HEK293 (cell line): ENCODE measurements around the gene AVEN.

ENCODE experiments used
- CTCF ChIA-PET: fragments of 350-600 bp; formaldehyde crosslinking; extraction: SDS; loops from one replicate; lab custom pipeline; 2021; ENCODE audit warnings: antibody characterized with exemption; lab: Yijun Ruan, JAX
- POLR2A ChIA-PET: fragments of 300-600 bp; formaldehyde crosslinking; extraction: SDS; loops from one replicate; lab custom pipeline; 2020; ENCODE audit warnings: antibody characterized with exemption, inconsistent platforms; lab: Yijun Ruan, JAX
- H3K27ac ChIP-seq: fragments of 200-500 bp; sonication (Bioruptor generic); 2 replicates; pipeline ENCODE4 v1.5.1; 2014; ENCODE audit warnings: low read depth, low read length, control low read depth, inconsistent platforms; ENCODE audit errors: extremely low read depth
- H3K36me3 ChIP-seq, 2 experiments: fragments of 200-500 bp in 1 of 2; sonication (Bioruptor generic) in 1 of 2; 1 replicate in 1 of 2; 2 replicates in 1 of 2; pipeline ENCODE4 v1.5.1; 2014 to 2017; ENCODE audit warnings: inconsistent platforms in 2 of 2, low read length in 2 of 2; ENCODE audit not compliant: control insufficient read depth in 2 of 2, insufficient read depth in 1 of 2
- H3K4me1 ChIP-seq: fragments of 200-500 bp; sonication (Bioruptor generic); 2 replicates; pipeline ENCODE4 v1.5.1; 2014; ENCODE audit warnings: mild to moderate bottlenecking, low read length, inconsistent platforms; ENCODE audit not compliant: control insufficient read depth, insufficient read depth
- H3K4me3 ChIP-seq: 2 replicates; pipeline ENCODE4 v1.5.1; 2011; ENCODE audit warnings: low read depth, mild to moderate bottlenecking, control low read depth, low read length, moderate library complexity
- H3K9me3 ChIP-seq: fragments of 200-500 bp; sonication (Bioruptor generic); 2 replicates; pipeline ENCODE4 v1.5.1; 2014; ENCODE audit warnings: low read depth, low read length, inconsistent platforms; ENCODE audit not compliant: control insufficient read depth, insufficient read depth
- GLIS1 ChIP-seq: fragments of 450-650 bp; formaldehyde crosslinking; IDR thresholded peaks from 2 replicates; pipeline ENCODE4 v1.5.1; 2016; ENCODE audit warnings: missing biosample characterization, missing genetic modification characterization
- IKZF3 ChIP-seq: fragments of 450-650 bp; IDR thresholded peaks from 2 replicates; pipeline ENCODE4 v1.5.0; 2018; ENCODE audit warnings: missing biosample characterization, mild to moderate bottlenecking, missing genetic modification characterization, moderate library complexity
- KLF9 ChIP-seq: fragments of 450-650 bp; formaldehyde crosslinking; IDR thresholded peaks from 2 replicates; pipeline ENCODE4 v1.5.1; 2016; ENCODE audit warnings: missing biosample characterization, missing genetic modification characterization, low read depth
- MEIS1 ChIP-seq: sonication (generic); formaldehyde crosslinking; IDR thresholded peaks from 2 replicates; pipeline ENCODE4 v1.8.1; 2022; ENCODE audit warnings: missing genetic modification reagents, mild to moderate bottlenecking, borderline replicate concordance
- OVOL3 ChIP-seq: fragments of 450-650 bp; formaldehyde crosslinking; IDR thresholded peaks from 2 replicates; pipeline ENCODE4 v1.5.1; 2016; ENCODE audit warnings: missing biosample characterization, missing genetic modification characterization
- SALL2 ChIP-seq: fragments of 450-650 bp; formaldehyde crosslinking; IDR thresholded peaks from 2 replicates; pipeline ENCODE4 v1.5.0; 2017; ENCODE audit warnings: missing biosample characterization, mild to moderate bottlenecking, missing genetic modification characterization, borderline replicate concordance
- ZBTB21 ChIP-seq: fragments of 450-650 bp; formaldehyde crosslinking; IDR thresholded peaks from 2 replicates; pipeline ENCODE4 v1.5.1; 2017; ENCODE audit warnings: missing biosample characterization, missing genetic modification characterization
- ZFP3 ChIP-seq: fragments of 450-650 bp; formaldehyde crosslinking; IDR thresholded peaks from 2 replicates; pipeline ENCODE4 v1.5.1; 2016; ENCODE audit warnings: low read depth, missing biosample characterization, missing genetic modification characterization
- ZFP41 ChIP-seq: fragments of 450-650 bp; formaldehyde crosslinking; IDR thresholded peaks from 2 replicates; pipeline ENCODE4 v1.5.1; 2016; ENCODE audit warnings: missing biosample characterization, missing genetic modification characterization, borderline replicate concordance
- ZNF132 ChIP-seq: fragments of 450-650 bp; formaldehyde crosslinking; IDR thresholded peaks from 2 replicates; pipeline ENCODE4 v1.5.1; 2017; ENCODE audit warnings: missing biosample characterization, missing genetic modification characterization, borderline replicate concordance
- ZNF2 ChIP-seq: fragments of 450-650 bp; formaldehyde crosslinking; IDR thresholded peaks from 2 replicates; pipeline ENCODE4 v1.5.1; 2016; ENCODE audit warnings: missing biosample characterization, missing genetic modification characterization
- ZNF202 ChIP-seq: fragments of 450-650 bp; formaldehyde crosslinking; IDR thresholded peaks from 2 replicates; pipeline ENCODE4 v1.5.1; 2016; ENCODE audit warnings: missing biosample characterization, missing genetic modification characterization, borderline replicate concordance
- ZNF211 ChIP-seq: fragments of 450-650 bp; formaldehyde crosslinking; IDR thresholded peaks from 2 replicates; pipeline ENCODE4 v1.5.1; 2016; ENCODE audit warnings: low read depth, missing biosample characterization, missing genetic modification characterization
- ZNF529 ChIP-seq: fragments of 450-650 bp; formaldehyde crosslinking; IDR thresholded peaks from 2 replicates; pipeline ENCODE4 v1.5.1; 2017; ENCODE audit warnings: missing genetic modification characterization, missing biosample characterization; ENCODE audit not compliant: insufficient replicate concordance
- ZNF600 ChIP-seq: fragments of 450-650 bp; formaldehyde crosslinking; IDR thresholded peaks from 2 replicates; pipeline ENCODE4 v1.5.1; 2016; ENCODE audit warnings: missing biosample characterization, missing genetic modification characterization
- ZNF677 ChIP-seq: fragments of 450-650 bp; IDR thresholded peaks from 2 replicates; pipeline ENCODE4 v1.5.0; 2018; ENCODE audit warnings: missing biosample characterization, mild to moderate bottlenecking, missing genetic modification characterization, moderate library complexity
- ZNF843 ChIP-seq: fragments of 450-650 bp; formaldehyde crosslinking; IDR thresholded peaks from 2 replicates; pipeline ENCODE4 v1.5.1; 2016; ENCODE audit warnings: missing biosample characterization, missing genetic modification characterization
- ZSCAN30 ChIP-seq: fragments of 450-650 bp; IDR thresholded peaks from 2 replicates; pipeline ENCODE4 v1.5.1; 2018; ENCODE audit warnings: missing biosample characterization, mild to moderate bottlenecking, missing genetic modification characterization, moderate library complexity
- TF ChIP-seq, protein P1 (sequence below): fragments of 450-650 bp; formaldehyde crosslinking; IDR thresholded peaks from 2 replicates; pipeline ENCODE4 v1.5.1; 2016; ENCODE audit warnings: missing biosample characterization, missing genetic modification characterization
- TF ChIP-seq, protein P2 (sequence below): fragments of 450-650 bp; formaldehyde crosslinking; IDR thresholded peaks from 2 replicates; pipeline ENCODE4 v1.5.1; 2016; ENCODE audit warnings: missing biosample characterization, missing genetic modification characterization, borderline replicate concordance
- TF ChIP-seq, protein P3 (sequence below): fragments of 450-650 bp; formaldehyde crosslinking; IDR thresholded peaks from 2 replicates; pipeline ENCODE4 v1.5.1; 2016; ENCODE audit warnings: missing biosample characterization, missing genetic modification characterization
- TF ChIP-seq, protein P4 (sequence below): fragments of 450-650 bp; formaldehyde crosslinking; IDR thresholded peaks from 2 replicates; pipeline ENCODE4 v1.5.1; 2016; ENCODE audit warnings: missing biosample characterization, missing genetic modification characterization, low read depth
- TF ChIP-seq, protein P5 (sequence below): fragments of 450-650 bp; formaldehyde crosslinking; IDR thresholded peaks from 2 replicates; pipeline ENCODE4 v1.5.1; 2016; ENCODE audit warnings: missing biosample characterization, missing genetic modification characterization

Gene AVEN

DNA sequence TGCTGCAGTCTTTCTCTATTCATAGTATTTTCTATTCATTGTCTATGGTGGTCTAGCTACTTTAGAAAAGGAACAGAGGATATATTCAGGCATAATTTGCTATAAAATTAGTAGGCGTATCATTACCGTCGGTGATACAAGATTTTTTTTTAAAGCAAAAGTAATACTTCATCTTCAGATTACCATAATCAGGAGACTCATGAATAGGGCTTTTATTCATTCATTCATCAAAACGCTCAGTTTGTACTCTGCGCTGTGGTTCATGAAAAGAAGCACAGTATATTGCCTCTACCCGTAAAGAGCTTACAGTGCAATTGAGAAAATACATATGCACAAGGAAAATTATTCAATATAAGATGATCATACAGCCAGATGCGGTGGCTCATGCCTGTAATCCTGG is 207.4 kb downstream of the AVEN start:
- CTCF ChIA-PET: no interaction called here
- no peak for TF ChIP-seq OVOL3 (tag by site-specific recombination)
- no peak for TF ChIP-seq ZNF600 (tag by site-specific recombination)
- TF ChIP-seq, protein P1, sequence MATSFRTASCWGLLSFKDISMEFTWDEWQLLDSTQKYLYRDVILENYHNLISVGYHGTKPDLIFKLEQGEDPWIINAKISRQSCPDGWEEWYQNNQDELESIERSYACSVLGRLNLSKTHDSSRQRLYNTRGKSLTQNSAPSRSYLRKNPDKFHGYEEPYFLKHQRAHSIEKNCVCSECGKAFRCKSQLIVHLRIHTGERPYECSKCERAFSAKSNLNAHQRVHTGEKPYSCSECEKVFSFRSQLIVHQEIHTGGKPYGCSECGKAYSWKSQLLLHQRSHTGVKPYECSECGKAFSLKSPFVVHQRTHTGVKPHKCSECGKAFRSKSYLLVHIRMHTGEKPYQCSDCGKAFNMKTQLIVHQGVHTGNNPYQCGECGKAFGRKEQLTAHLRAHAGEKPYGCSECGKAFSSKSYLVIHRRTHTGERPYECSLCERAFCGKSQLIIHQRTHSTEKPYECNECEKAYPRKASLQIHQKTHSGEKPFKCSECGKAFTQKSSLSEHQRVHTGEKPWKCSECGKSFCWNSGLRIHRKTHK (tag by site-specific recombination): no peak
- no peak for TF ChIP-seq KLF9 (tag by site-specific recombination)
- TF ChIP-seq, protein P2, sequence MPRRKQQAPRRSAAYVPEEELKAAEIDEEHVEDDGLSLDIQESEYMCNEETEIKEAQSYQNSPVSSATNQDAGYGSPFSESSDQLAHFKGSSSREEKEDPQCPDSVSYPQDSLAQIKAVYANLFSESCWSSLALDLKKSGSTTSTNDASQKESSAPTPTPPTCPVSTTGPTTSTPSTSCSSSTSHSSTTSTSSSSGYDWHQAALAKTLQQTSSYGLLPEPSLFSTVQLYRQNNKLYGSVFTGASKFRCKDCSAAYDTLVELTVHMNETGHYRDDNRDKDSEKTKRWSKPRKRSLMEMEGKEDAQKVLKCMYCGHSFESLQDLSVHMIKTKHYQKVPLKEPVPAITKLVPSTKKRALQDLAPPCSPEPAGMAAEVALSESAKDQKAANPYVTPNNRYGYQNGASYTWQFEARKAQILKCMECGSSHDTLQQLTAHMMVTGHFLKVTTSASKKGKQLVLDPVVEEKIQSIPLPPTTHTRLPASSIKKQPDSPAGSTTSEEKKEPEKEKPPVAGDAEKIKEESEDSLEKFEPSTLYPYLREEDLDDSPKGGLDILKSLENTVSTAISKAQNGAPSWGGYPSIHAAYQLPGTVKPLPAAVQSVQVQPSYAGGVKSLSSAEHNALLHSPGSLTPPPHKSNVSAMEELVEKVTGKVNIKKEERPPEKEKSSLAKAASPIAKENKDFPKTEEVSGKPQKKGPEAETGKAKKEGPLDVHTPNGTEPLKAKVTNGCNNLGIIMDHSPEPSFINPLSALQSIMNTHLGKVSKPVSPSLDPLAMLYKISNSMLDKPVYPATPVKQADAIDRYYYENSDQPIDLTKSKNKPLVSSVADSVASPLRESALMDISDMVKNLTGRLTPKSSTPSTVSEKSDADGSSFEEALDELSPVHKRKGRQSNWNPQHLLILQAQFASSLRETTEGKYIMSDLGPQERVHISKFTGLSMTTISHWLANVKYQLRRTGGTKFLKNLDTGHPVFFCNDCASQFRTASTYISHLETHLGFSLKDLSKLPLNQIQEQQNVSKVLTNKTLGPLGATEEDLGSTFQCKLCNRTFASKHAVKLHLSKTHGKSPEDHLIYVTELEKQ (tag by site-specific recombination): no peak
- TF ChIP-seq ZFP3: no peak
- no peak for TF ChIP-seq ZNF132 (tag by site-specific recombination)
- TF ChIP-seq, protein P3, sequence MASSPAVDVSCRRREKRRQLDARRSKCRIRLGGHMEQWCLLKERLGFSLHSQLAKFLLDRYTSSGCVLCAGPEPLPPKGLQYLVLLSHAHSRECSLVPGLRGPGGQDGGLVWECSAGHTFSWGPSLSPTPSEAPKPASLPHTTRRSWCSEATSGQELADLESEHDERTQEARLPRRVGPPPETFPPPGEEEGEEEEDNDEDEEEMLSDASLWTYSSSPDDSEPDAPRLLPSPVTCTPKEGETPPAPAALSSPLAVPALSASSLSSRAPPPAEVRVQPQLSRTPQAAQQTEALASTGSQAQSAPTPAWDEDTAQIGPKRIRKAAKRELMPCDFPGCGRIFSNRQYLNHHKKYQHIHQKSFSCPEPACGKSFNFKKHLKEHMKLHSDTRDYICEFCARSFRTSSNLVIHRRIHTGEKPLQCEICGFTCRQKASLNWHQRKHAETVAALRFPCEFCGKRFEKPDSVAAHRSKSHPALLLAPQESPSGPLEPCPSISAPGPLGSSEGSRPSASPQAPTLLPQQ (tag by site-specific recombination): no peak
- TF ChIP-seq, all 188 proteins: peak for 0
- Histone ChIP-seq H3K4me3 (no peak overlapping the region), H3K27ac (no peak overlapping the region), H3K4me1 (no peaks in the 10 kb centered on the region), H3K9me3 (no peaks in the 10 kb centered on the region), H3K36me3 (no peaks in the 10 kb centered on the region)
- POLR2A ChIA-PET: no interaction called here

DNA sequence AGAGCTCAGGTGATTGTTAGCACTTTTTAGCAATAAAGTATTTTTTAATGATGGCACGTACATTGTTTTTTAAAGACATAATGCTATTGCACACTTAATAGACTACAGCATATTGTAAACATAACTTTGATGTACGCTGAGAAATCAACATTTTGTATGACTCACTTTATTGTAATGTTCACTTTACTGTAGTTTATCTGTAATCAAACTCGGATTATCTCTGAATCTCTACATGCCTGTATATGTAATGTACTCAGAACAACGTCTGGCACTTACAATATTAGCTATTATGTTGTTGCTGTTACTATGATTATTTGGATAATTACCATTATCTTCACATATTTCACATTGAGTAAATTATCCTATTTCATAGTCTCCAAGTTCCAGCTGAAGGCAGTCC is 208.7 kb downstream of the AVEN start:
- Histone ChIP-seq H3K27ac (no peak overlapping the region), H3K4me1 (no peaks in the 10 kb centered on the region), H3K4me3 (no peak overlapping the region), H3K36me3 (no peaks in the 10 kb centered on the region), H3K9me3 (no peaks in the 10 kb centered on the region)
- no peak for TF ChIP-seq ZNF202 (tag by site-specific recombination)
- POLR2A ChIA-PET: no interaction called here
- CTCF ChIA-PET: no interaction called here

DNA sequence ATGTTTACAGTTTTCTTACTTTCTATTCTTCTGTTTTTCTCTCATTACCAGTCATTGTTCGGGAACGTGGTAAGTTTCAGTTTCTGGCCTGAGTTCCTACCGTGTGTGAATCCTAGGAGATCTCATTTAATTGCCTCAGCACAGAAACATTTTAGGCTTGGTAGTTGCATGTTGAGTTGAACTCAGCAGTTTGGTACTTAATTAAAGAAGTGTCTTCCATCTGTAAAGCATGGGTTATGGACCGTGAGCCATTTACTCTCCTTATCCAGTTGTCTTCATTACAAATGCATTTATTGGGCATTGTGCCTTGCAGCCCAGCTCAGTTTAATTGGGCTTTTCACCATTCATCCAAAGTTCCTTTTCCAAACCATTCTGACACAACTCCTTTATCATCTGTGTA is 212.8 kb downstream of the AVEN start:
- no peaks in the 10 kb centered on the region for H3K9me3 ChIP-seq
- no peak overlapping the region for H3K27ac ChIP-seq
- H3K4me3 ChIP-seq: no peak overlapping the region
- no peaks in the 10 kb centered on the region for H3K36me3 ChIP-seq
- ChIA-PET CTCF (no interaction called here), POLR2A (no interaction called here)
- no peaks in the 10 kb centered on the region for H3K4me1 ChIP-seq
- TF ChIP-seq MEIS1 (CRISPR knock-in tag): no peak
- TF ChIP-seq, protein P4, sequence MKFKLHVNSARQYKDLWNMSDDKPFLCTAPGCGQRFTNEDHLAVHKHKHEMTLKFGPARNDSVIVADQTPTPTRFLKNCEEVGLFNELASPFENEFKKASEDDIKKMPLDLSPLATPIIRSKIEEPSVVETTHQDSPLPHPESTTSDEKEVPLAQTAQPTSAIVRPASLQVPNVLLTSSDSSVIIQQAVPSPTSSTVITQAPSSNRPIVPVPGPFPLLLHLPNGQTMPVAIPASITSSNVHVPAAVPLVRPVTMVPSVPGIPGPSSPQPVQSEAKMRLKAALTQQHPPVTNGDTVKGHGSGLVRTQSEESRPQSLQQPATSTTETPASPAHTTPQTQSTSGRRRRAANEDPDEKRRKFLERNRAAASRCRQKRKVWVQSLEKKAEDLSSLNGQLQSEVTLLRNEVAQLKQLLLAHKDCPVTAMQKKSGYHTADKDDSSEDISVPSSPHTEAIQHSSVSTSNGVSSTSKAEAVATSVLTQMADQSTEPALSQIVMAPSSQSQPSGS (tag by site-specific recombination): no peak
- no peak for TF ChIP-seq ZSCAN30
- TF ChIP-seq ZBTB21: no peak
- TF ChIP-seq, protein P5, sequence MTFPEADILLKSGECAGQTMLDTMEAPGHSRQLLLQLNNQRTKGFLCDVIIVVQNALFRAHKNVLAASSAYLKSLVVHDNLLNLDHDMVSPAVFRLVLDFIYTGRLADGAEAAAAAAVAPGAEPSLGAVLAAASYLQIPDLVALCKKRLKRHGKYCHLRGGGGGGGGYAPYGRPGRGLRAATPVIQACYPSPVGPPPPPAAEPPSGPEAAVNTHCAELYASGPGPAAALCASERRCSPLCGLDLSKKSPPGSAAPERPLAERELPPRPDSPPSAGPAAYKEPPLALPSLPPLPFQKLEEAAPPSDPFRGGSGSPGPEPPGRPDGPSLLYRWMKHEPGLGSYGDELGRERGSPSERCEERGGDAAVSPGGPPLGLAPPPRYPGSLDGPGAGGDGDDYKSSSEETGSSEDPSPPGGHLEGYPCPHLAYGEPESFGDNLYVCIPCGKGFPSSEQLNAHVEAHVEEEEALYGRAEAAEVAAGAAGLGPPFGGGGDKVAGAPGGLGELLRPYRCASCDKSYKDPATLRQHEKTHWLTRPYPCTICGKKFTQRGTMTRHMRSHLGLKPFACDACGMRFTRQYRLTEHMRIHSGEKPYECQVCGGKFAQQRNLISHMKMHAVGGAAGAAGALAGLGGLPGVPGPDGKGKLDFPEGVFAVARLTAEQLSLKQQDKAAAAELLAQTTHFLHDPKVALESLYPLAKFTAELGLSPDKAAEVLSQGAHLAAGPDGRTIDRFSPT: no peak
- no peak for TF ChIP-seq ZNF2 (tag by site-specific recombination)
- no peak for TF ChIP-seq GLIS1
- no peak for TF ChIP-seq IKZF3
- no peak for TF ChIP-seq ZNF529 (tag by site-specific recombination)
- TF ChIP-seq ZNF843 (tag by site-specific recombination): no peak
- TF ChIP-seq ZNF211 (tag by site-specific recombination): no peak
- TF ChIP-seq ZNF677 (tag by site-specific recombination): no peak
- no peak for TF ChIP-seq SALL2
- no peak for TF ChIP-seq ZFP41 (tag by site-specific recombination)
